Jurkat, Clone E6-1 (cell line): ENCODE measurements around the gene EBI3. TPM values are rescaled to one million over a fixed set of nuclear protein-coding genes. Genes with fewer than 3 reads are reported as not detected.
"Not testable (repeated sequence)": the region's sequence is repeated elsewhere in the genome, so short reads cannot be mapped to it uniquely, and the experiment has no call there.

Experiments used
- DNase-seq: peaks from one replicate; pipeline ENCODE4 v3.0.0-alpha.2; 2011; ENCODE audit warnings: low read depth, low spot score
- H3K4me3 ChIP-seq: 2 replicates; pipeline ENCODE4 v1.5.1; 2011; ENCODE audit warnings: mild to moderate bottlenecking, low read length, control low read depth, moderate library complexity
- polyA plus RNA-seq: library from polyadenylated mRNA; unstranded; fragments of >200 nt; gene quantifications from one replicate; pipeline ENCODE4 v1.2.1, GENCODE V29; 2012; ENCODE audit warnings: missing spikeins; ENCODE audit not compliant: insufficient read length, insufficient read depth

EBI3 gene
- not detected for polyA plus RNA-seq

DNA sequence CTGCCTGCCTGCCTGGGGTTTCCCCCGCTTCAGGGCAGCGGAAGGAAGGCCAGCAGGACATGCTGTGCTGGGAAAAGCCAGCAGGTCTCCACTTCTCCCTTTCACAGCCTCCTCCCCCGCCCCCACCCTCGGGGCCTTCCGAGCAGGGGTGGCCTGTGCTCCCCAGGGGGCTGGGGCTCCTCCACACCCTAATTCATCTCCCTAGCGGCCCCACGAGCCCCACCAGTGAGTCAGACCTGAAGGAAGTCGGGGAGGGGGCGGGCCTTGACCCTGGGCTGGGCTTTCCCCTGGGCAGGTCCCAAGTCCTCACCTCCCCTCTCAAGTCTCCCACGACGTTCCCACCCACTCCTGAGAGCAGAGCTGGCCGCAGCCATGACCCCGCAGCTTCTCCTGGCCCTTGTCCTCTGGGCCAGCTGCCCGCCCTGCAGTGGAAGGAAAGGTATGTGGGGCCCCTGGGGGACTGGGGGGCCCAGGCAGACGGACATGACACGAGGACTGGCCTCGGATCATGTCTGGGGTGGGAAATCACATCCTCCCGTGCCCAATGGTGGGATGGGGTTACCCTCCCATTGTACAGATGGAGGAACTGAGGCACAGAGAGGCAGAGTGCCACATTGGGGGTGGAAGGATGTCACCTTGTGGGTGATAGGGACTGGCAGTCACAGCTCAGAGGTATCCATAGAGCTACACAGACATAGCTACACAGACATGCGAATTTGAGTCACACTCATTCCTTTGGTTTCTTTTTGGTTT lies at the start of gene EBI3:
TSS of gene EBI3 (plus strand) at position 345 of the 753 bp plus-strand sequence. CDS start at position 373, 28 bp downstream.
- no peak within 1 kb of the TSS for H3K4me3 ChIP-seq
- DNase-seq = no peak

DNA sequence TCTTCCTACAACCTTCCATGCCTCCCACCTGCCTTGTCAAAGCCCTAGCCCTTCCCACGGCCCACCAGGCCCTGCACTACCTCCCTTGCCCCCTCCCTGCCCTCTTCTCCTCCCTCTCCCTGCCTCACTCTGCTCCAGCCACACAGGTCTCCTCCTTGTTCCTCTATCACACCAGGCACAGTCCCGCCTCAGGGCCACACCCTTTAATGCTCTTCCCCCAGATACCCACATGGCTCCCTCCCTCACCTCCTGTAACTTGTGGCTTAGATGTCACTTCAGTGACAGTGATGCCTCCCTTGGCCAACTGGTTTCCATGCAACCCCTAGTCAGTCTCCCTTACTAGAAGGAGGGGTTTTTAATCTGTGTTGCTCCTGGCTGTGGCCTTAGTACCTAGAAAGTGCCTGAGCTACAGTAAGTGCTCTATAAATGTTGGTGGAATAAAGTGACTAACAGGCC lies 48.2 kb upstream of the EBI3 start:
- peak overlapping the region; percentile 91 for H3K4me3 ChIP-seq

DNA sequence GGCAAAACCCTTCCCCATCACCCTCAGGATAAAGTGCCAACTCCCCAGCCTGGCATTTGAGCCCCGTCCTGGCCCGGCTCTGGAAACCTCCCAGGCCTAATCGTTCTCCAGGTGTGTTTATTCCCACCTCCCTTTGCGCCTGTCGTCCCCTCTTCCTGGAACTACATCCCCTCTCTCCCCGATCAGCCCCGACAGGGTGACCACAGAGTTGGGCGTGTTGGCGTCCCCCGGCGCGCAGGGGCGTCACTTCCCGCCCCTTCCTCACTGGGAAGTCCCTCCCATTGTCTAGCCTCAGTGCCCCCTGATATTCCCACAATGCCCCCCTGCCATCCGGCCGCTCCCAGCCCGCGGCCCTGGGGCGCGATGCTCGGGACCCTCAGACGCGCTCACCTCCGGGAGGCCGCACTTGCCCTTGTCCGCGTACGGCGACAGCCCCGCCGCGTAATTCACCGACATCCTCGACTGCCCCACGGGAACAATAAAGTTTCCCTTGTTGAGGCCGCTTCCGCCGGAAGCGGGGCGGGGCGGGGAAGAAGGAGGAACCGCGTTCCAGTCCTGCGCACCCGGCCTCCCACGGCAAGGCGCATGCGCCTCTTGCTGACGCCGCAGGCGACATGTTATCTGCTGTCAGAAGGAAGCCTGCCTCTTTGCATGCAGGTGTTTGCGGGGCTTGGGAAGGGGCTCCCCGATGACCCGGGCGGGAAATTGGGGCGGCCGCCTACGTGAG lies 47.1 kb upstream of the EBI3 start, which contains the start of the genes ANKRD24 and SIRT6:
TSS of gene ANKRD24 (plus strand) at position 606 of the 727 bp plus-strand sequence. CDS start 3,737 bp downstream, outside the sequence.
TSS of gene SIRT6 (minus strand) at position 480 of the 727 bp plus-strand sequence. CDS start at position 456, 24 bp downstream.
- peak within 1 kb of the TSS; percentile 91 for H3K4me3 ChIP-seq
- peak; percentile 94 for DNase-seq

More for the DNA sequence above, 48.2 kb upstream of the EBI3 start:
- DNase-seq = peak; percentile 30

DNA sequence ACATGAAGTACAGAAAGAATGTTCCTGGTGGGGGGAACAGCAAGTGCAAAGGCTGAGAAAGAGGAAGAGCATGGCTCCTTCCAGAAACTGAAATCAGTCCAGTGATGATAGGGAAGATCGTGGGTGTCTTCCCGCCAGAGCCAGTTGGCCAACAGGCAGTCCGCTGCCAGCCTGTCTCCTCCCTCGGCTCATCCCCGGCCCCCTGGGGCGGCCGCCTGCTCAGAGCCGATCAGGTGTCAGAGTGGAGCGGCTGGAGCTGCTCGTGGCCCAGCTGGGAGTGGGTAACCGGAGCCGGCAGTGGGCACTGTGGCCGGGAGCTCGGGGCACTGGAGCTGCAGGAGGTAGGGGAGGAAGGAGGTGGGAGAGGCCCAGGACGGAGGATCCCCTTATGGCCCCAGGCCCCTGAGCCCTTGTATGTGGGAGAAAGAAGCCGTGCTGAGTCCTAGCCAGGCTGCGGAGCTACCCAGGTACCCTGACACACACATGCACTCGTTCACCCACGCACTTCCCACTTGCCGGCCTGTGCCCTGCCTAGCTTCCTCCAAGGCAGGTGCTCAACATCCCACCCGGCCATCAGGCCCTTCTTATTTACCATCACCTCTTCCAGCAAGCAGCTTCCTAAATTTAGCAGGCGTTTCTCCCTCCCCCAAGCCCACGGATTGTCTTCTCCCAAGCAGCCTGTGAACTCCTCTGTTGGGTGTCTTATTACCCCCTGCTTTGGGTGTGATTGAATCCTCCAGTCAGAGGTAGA lies 45.2 kb upstream of the EBI3 start:
- DNase-seq = no peak

DNA sequence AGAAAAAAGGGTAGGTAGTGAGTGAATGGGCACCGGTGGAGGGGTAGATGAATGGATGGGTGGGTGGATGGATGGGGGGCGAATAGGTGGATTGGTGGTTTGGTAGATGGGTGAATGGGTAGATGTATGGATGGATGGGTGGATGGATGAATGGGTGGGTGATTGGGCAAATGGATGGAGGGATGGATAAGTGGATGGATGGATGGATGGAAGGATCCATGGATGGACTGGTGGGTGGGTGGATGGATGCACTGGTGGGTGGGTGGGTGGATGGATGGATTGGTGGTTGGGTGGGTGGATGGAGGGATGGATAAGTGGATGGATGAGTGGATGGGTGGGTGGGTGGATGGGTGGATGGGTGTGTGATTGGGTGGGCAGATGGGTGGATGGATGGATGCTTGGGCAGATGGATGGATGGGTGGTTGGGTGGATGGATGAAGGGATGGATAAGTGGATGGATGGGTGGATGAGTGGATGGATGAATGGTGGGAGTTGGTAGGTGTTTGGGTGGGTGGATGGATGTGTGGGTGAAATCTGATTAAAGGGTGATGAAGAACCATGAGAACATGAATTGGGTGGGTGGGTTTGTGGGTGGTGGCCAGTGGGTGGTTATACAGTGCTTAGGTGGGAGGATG lies 44.5 kb upstream of the EBI3 start:
- DNase-seq = no peak
- no peak overlapping the region for H3K4me3 ChIP-seq

More for the DNA sequence above, 45.2 kb upstream of the EBI3 start:
- no peak overlapping the region for H3K4me3 ChIP-seq

DNA sequence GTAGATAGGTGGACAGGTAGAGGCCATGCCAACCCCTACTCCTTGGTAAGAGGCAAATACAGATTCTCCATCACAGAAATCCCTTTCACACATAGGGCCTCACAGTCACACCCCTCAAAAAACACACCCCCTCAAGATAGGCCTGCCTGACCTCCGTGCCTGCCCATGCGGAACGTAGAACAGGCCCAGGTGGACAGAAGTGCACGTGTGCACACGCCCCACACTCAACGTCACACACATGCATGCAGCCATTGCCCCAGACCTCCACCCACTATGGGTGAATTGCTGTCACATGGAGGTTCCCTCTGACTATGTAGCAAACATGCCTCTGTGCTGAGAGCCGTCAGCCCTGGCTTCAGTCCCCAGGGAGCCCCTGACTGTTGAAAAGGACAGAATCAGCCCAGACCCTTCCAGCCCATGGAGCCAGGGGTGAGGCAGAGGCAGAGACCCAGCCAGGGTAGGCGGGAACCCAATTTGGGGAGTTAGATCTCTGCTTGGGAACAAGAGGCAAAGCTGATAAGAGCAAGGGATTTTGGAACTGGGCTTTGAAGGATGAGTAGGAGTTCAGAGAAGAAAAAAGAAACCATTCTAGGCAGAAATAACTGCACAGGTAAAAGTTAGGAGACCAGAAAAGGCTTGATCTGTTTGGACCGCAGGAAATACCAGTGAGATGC lies 43.8 kb upstream of the EBI3 start:
- H3K4me3 ChIP-seq = no peak overlapping the region
- no peak for DNase-seq

DNA sequence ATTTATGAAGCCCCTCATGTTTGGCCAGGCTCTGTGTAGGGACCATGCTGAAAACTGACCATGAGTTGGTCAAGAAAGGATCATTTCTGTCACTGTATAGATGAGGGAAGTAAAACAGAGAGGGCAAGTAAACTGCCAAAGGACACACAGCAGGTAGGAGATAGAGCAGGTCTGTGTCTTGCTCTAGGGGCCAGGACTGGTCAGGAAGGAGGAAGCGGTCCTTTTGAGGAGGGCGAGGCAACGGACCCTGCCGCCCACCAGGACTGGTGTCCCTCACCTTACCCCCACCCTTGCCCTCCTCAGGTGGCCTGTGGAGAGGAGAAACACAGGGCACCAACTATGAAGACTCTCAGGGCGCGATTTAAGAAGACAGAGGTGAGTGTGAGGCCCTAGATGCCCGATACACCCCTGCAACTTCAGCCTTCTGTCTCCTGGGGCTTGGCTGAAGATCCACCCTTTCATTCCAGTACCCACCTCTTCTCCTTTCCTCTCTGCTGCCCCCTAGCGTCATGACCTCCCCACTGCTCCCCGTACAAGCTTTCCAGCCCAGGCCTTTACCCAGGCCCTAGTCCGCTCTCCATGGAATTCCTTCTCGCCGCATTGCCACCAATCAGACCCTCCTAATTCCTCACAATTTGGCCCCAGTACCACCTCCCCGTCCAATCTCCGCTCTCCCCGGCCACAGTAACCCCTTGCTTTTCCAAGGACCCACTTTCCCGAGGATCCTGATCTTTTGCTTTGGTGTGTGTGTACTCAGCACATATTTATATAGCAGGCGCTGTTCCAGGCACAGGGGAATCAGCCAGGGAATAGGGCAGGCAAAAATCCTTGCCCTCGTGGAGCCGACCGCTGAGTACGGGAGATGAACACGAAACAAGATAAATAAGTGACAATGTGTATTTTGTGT lies 43.0 kb upstream of the EBI3 start:
- H3K4me3 ChIP-seq = no peak overlapping the region
- DNase-seq = peak; percentile 66

DNA sequence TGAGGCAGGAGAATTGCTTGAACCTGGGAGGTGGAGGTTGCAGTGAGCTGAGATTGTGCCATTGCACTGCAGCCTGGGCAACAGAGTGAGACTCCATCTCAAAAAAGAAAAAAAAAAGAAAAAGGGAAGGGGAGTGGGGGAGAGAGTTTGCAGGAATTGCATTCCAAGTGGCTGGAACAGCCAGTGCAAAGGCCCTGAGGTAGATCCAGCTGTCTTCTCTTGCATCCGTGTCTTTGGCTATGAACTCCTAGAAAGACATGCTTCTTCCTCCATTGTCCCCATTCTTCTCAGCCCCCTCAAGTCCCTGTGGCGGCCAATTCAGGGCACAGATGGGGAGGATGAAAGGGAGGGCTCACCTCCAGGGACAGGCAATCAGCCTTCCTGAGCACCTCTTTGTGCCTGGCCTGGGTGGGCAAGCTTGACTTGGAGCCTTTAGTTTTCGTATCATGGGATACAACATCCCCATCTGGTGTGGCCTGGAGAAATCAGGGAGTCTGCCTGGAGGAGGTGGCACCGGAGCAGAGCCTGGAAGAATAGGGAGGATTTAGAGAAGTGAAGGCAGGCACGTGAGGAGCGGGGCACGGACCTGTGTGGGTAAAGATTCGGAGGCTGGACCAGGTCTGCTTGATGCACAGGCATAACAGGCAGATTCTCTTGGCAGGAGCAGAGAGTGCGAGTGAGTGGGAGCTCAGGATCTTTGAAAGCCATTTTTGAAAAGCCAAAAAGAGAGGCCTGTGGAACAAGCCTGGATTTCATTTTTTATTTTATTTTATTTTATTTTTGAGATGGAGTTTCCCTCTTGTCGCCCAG lies 41.8 kb upstream of the EBI3 start:
- no peak for DNase-seq
- H3K4me3 ChIP-seq = no peak overlapping the region

DNA sequence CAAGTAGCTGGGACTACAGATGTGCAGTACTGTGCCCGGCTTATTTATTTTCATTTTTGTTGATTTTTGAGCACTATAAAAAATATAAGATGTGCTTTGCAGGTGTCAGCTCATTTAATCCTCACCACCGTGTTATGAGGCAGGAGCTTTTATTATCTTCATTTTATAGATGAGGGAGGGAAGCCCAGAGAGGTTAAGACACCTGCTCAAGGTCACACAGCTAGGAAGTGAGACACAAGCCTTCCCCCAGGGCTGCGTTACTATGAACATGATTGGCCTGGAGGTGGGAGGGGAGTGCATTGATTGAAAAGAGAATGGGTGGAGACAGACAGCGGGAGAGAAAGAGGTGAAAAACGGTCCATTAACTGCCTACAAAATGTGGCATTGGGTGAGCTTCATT lies 39.7 kb upstream of the EBI3 start:
- no peak overlapping the region for H3K4me3 ChIP-seq
- no peak for DNase-seq

DNA sequence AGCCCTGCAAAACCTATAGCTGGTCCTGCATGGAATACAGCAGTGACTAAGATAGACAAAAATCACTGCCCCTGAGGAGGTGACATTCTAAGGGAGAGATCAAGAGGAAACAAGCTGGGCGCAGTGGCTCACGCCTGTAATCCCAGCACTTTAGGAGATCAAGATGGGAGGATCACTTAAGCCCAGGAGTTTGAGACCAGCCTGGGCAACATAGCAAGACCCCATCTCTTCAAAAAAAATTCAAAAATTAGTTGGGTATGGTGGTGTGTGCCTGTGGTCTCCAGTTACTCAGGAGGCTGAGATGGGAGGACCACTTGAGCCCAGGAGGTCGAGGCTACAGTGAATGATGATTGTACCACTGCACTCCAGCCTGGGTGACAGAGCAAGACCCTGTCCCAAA lies 36.8 kb upstream of the EBI3 start:
- not testable (repeated sequence) for DNase-seq, H3K4me3 ChIP-seq

DNA sequence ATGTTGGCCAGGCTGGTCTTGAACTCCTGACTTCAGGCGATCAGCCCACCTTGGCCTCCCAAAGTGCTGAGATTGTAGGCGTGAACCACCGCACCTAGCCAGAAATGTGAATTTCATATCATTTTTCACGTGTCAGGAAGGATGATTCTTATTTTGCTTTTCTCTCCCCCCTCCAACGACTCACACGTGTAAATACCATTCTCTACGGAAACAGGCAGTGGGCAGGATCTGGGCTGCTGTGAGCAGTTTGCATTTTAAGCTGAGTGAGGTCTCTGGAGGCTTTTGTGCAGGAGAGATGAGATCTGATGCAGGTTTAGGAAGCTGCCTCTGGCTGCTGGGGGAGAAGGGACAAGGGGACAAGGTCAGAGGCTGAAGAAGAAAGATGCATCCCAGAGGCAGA lies 35.0 kb upstream of the EBI3 start:
- no peak for DNase-seq
- H3K4me3 ChIP-seq = no peak overlapping the region

DNA sequence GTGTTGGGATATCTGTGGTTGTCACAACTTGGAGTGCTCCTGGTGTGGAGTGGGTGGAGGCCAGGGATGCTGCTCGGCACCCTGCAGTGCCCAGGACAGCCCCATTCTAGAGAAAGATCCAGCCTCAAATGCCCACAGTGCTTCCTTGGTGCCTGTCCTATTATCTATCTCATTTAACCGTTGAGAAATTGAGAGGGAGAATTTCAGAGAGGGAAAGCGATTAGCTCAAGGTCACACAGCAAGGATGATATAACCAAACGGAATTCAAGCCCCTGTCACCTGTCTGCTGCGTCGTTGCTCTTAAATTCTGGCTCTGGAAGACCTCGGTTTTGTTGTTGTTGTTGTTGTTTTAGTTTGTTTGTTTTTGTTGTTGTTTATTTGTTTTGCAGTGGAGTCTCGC lies 33.3 kb upstream of the EBI3 start:
- no peak overlapping the region for H3K4me3 ChIP-seq
- DNase-seq = no peak

DNA sequence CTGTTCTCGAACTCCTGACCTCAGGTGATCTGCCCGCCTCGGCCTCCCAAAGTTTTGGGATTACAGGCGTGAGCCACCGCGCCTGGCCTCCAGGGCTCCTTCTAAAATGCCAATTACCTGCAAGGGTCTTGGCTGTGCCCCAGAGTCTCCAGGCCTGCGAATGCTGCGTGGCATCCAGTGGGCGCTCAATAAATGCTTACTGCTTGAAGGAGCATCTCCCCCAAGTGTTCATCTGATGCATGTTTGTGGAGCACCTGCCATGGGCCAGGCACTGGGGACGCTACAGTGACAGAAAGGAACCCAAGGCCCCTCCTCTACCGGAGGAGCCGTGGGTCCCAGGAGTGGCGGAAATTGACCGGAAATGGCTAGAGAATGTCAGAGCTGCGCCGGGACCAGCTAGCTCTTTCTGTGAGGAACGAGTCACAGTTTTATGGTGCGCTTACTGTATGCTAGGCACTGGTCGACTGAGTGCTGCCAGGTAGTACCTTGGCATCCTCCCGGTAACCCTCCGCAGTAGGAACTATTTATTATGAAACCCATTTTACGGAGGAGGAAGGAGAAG lies 32.7 kb upstream of the EBI3 start:
- no peak for DNase-seq
- no peak overlapping the region for H3K4me3 ChIP-seq

DNA sequence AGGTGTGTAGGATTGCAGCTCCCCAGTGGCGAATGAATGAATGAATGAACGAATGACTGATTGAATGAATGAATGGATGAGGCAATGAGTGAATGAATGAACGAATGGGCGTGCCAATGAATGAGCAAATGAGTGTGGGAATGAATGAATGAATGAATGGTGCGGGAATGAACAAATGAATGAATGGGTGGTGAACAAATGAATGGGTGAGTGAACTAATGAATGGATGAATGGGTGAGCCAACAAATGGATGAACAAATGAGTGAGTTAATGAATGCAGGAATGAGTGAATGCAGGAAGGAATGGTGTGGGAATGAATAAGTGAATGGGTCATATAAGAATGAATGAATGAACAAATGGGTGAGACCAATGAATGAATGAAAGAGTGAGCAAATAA lies 32.1 kb upstream of the EBI3 start:
- DNase-seq = no peak
- no peak overlapping the region for H3K4me3 ChIP-seq

DNA sequence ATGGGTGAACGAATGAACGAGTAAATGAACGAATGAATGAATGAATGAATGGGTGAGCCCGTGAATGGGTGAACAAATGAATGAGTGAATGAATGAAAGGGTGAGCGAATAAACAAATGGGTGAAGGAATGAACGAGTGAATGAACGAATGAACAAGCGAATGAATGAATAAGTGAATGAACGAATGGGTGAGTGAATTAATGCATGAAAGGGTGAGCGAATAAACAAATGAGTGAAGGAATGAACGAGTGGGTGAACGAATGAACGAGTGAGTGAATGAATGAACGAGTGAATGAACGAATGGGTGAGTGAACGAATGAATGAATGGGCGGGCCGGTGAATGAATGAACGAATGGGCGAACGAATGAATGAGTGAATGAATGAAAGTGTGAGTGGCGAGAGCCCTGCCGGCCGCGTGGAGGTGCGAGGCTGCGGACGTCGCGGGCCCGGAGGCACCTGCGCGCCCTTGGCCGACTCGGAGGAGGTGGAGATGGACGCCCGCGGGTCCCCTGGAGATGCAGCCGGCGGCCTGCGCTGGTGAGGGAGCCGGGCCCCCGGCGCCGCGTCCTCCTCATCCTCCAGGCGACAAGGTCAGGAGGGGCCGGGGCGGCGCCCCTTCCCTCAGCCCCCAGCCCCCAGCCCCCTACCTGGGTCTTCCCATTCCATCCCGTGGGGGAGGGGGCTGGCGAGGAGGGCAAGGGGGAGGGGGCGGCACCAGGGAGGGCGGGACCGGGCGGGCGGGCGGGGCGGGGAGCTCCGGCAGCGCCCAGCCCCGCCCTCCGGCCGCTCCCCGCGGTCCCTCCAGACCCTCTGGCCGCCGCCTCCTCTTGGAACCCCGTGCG lies 31.5 kb upstream of the EBI3 start:
- no peak for DNase-seq
- no peak overlapping the region for H3K4me3 ChIP-seq
